HG02610 (cell line): ENCODE results near the gene SH3PXD2B.
"Not testable (repeated sequence)": the region's sequence is repeated elsewhere in the genome, so short reads cannot be mapped to it uniquely, and the experiment has no call there.

ENCODE experiments used
- ATAC-seq: cut with Tn5 transposase; IDR thresholded peaks from one replicate; pipeline ENCODE4 v1.9.1; 2021; ENCODE audit warnings: mild to moderate bottlenecking, moderate library complexity; ENCODE audit not compliant: unreplicated experiment

The SH3PXD2B gene

GRCh38 chr5:172486451-172486850, 32.1 kb upstream of the SH3PXD2B start:
- no peak for ATAC-seq

GRCh38 chr5:172485511-172486202, 31.3 kb upstream of the SH3PXD2B start:
- ATAC-seq = no peak

- ATAC-seq = no peak
Measured at GRCh38 chr5:172484664-172485063, 30.3 kb upstream of the SH3PXD2B start.

- ATAC-seq = no peak
Measured at GRCh38 chr5:172482156-172483020, 28.1 kb upstream of the SH3PXD2B start.

GRCh38 chr5:172481011-172481800, 26.9 kb upstream of the SH3PXD2B start:
- no peak for ATAC-seq

GRCh38 chr5:172479784-172480115, 25.4 kb upstream of the SH3PXD2B start:
- no peak for ATAC-seq

- ATAC-seq = peak; percentile 84
Measured at GRCh38 chr5:172479034-172479783, 24.9 kb upstream of the SH3PXD2B start.

GRCh38 chr5:172478695-172479033, 24.3 kb upstream of the SH3PXD2B start:
- ATAC-seq = not testable (repeated sequence)

- ATAC-seq = no peak
Measured at GRCh38 chr5:172478256-172478655, 23.9 kb upstream of the SH3PXD2B start.

- ATAC-seq = no peak
Measured at GRCh38 chr5:172477466-172477865, 23.1 kb upstream of the SH3PXD2B start.

- ATAC-seq = no peak
Measured at GRCh38 chr5:172474293-172474692, 20.0 kb upstream of the SH3PXD2B start.

GRCh38 chr5:172473427-172473826, 19.1 kb upstream of the SH3PXD2B start:
- no peak for ATAC-seq

GRCh38 chr5:172469697-172470096, 15.4 kb upstream of the SH3PXD2B start:
- ATAC-seq = no peak

GRCh38 chr5:172466062-172466461, 11.7 kb upstream of the SH3PXD2B start:
- no peak for ATAC-seq

- ATAC-seq = no peak
Measured at GRCh38 chr5:172463031-172463430, 8.7 kb upstream of the SH3PXD2B start.

GRCh38 chr5:172459783-172460165, 5.4 kb upstream of the SH3PXD2B start:
- no peak for ATAC-seq

- ATAC-seq = no peak
Measured at GRCh38 chr5:172458976-172459782, 4.9 kb upstream of the SH3PXD2B start.

GRCh38 chr5:172456076-172456722, 1.9 kb upstream of the SH3PXD2B start:
- no peak for ATAC-seq

- ATAC-seq = no peak
Measured at GRCh38 chr5:172455511-172456061, 1.3 kb upstream of the SH3PXD2B start.

- no peak for ATAC-seq
Measured at GRCh38 chr5:172455087-172455381, 709 bp upstream of the SH3PXD2B start.
